Cardiac muscle cell (in vitro differentiated cells and primary cell): ENCODE results near the gene COL5A3. TPM values are rescaled to one million over a fixed set of nuclear protein-coding genes. Genes with fewer than 3 reads are reported as not detected.
A peak's percentile ranks its signal among the peaks of the same experiment; 100 is the strongest.

Experiments used
- DNase-seq, 2 donors: peaks; one replicate each; pipeline versions ENCODE4 v3.0.0 to v3.0.0-alpha.2; 2010 to 2017; ENCODE audit warnings: low read depth in 1 of 2, low spot score in 1 of 2
- H3K27ac ChIP-seq: fragments of 200-600 bp; sonication (generic); 2 replicates; pipeline ENCODE4 v1.5.1; 2016
- H3K27me3 ChIP-seq: fragments of 200-600 bp; sonication (generic); 2 replicates; pipeline ENCODE4 v1.6.0; 2016; ENCODE audit warnings: control low read depth
- H3K36me3 ChIP-seq: fragments of 200-600 bp; sonication (generic); 2 replicates; pipeline ENCODE4 v1.5.1; 2016; ENCODE audit warnings: control low read depth
- H3K4me1 ChIP-seq: fragments of 200-600 bp; sonication (generic); 2 replicates; pipeline ENCODE4 v1.8.1; 2017; ENCODE audit warnings: low read depth, mild to moderate bottlenecking, mixed run types
- H3K4me3 ChIP-seq: fragments of 200-600 bp; sonication (generic); 2 replicates; pipeline ENCODE4 v1.5.1; 2016; ENCODE audit warnings: mild to moderate bottlenecking
- H3K9me3 ChIP-seq: fragments of 200-600 bp; sonication (generic); 2 replicates; pipeline ENCODE4 v1.5.1; 2017; ENCODE audit warnings: low read depth, mild to moderate bottlenecking, control low read depth
- CTCF ChIP-seq: IDR thresholded peaks from 2 replicates; pipeline ENCODE4 v1.5.1; 2012; ENCODE audit warnings: low read depth, mild to moderate bottlenecking, low read length
- polyA plus RNA-seq: library from polyadenylated mRNA; unstranded; fragments of >200 nt; fragmentation: Nextera tagmentation; extraction: Ambion mirVana; gene quantifications from 2 replicates; pipeline ENCODE4 v1.2.1, GENCODE V29; 2016
- total RNA-seq: library from RNA; depleted of rRNA; stranded (reverse); fragments of >200 nt; gene quantifications from 2 replicates; pipeline ENCODE4 v1.2.3, GENCODE V29; 2016

Gene COL5A3
- total and polyA plus RNA-seq, 2 experiments from 2014 or later, result 0.24 TPM; not detected in 1

DNA sequence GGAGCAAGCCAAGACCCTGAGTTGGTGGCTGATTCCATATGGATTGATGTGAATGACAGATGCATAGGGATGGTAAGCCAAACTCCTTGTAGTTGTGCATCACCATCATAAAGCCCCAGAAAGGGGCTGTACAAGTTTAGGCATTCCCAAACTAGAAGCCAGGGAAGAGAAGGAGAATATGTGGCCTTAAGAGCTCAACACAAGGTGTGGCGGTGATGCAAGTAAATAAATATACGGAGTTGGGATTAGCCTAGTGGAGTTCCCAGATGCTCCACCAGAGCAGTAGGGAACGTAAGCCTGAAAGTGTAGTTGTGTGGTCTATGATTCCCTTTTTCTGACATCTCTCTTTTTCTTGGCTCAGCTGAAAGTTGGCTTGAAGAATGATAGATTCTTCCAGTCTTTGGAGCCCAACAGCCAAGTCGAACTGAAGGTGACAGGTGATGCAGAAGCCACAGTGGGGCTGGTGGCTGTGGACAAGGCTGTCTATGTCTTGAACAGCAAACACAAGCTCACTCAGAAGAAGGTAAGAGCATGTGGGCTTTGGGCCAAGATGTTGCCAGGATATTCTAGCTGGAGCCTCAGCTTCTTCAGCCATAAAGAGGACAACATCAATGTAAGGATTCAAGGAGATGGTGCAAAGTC, 33.1 kb upstream of the COL5A3 start:
- H3K36me3 ChIP-seq, result no peaks in the 10 kb centered on the region
- no peaks in the 10 kb centered on the region for H3K4me1 ChIP-seq
- no peak overlapping the region for H3K4me3 ChIP-seq
- peak; percentile 41 to 49 for DNase-seq
- H3K27me3 ChIP-seq, result no peaks in the 10 kb centered on the region
- TF ChIP-seq CTCF, result no peak
- no peak overlapping the region for H3K27ac ChIP-seq
- H3K9me3 ChIP-seq, result peaks cover 4% of the 10 kb centered on the region

DNA sequence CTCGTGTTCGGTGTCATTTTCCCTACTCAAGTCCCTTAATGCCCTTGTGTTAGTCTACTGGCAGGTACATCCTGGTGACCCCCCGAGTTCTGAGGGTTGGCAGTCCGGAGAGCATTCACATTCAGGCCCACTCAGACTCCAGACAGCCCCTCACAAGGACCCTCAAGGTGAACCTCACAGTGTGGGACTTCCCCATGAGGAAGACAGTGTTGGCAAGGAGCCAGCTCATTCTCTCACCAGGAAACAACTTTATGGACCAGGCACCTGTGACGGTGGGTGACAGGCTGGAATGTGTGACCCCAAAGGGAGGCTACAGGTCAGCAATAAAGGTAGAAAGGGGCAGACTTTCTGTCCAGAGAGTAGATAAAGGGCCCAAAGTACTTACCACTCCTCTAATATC, 27.5 kb upstream of the COL5A3 start:
- Histone ChIP-seq H3K9me3 (no peaks in the 10 kb centered on the region), H3K4me1 (no peaks in the 10 kb centered on the region), H3K27me3 (peaks cover 22% of the 10 kb centered on the region), H3K27ac (no peak overlapping the region), H3K36me3 (no peaks in the 10 kb centered on the region), H3K4me3 (no peak overlapping the region)
- no peak for DNase-seq
- no peak for TF ChIP-seq CTCF

- no peaks in the 10 kb centered on the region for H3K36me3 ChIP-seq
- H3K4me1 ChIP-seq, result no peaks in the 10 kb centered on the region
- no peak for DNase-seq
- H3K9me3 ChIP-seq, result no peaks in the 10 kb centered on the region
- TF ChIP-seq CTCF, result no peak
- H3K4me3 ChIP-seq, result no peak overlapping the region
- H3K27ac ChIP-seq, result no peak overlapping the region
- peaks cover 22% of the 10 kb centered on the region for H3K27me3 ChIP-seq
Observed at GRCh38 chr19:10037367-10037766, 27.1 kb upstream of the COL5A3 start.

GRCh38 chr19:10036601-10037071, 26.3 kb upstream of the COL5A3 start:
- Histone ChIP-seq H3K27me3 (peaks cover 22% of the 10 kb centered on the region), H3K9me3 (no peaks in the 10 kb centered on the region), H3K4me1 (no peaks in the 10 kb centered on the region), H3K27ac (no peak overlapping the region), H3K36me3 (no peaks in the 10 kb centered on the region), H3K4me3 (no peak overlapping the region)
- DNase-seq, result peak in 1 of 2 donors; percentile 18
- no peak for TF ChIP-seq CTCF

- H3K4me1 ChIP-seq, result no peaks in the 10 kb centered on the region
- no peak overlapping the region for H3K27ac ChIP-seq
- H3K9me3 ChIP-seq, result no peaks in the 10 kb centered on the region
- peaks cover 27% of the 10 kb centered on the region for H3K27me3 ChIP-seq
- DNase-seq, result no peak
- no peaks in the 10 kb centered on the region for H3K36me3 ChIP-seq
- no peak overlapping the region for H3K4me3 ChIP-seq
- no peak for TF ChIP-seq CTCF
Observed at GRCh38 chr19:10033614-10034013, 23.3 kb upstream of the COL5A3 start.
